Measurements from ENCODE around the gene ZNF573. TPM values are rescaled to one million over a fixed set of nuclear protein-coding genes. Genes with fewer than 3 reads are reported as not detected.

Gene ZNF573
- total and polyA plus RNA-seq, 2 donors (not counting 3 experiments of a cell fraction or from before 2014, with no cell fraction given) = 1.4 to 6.3 TPM

GRCh38 chr19:37698216-37698615 lies 81.2 kb downstream of the ZNF573 start:
- H3K27ac ChIP-seq (ENCODE audit: insufficient read depth, low read depth, low read length) = no peak overlapping the region
- H3K9ac ChIP-seq (replicated peaks; ENCODE audit: extremely low read depth, insufficient read depth, low read length) = no peak overlapping the region
- no peak for FAIRE-seq
- peaks cover 0 to 2% of the 10 kb centered on the region in 2 experiments for H3K36me3 ChIP-seq (ENCODE audit: control insufficient read depth in 2 of 2, extremely low read depth in 1 of 2, insufficient read depth in 2 of 2, low read length in 2 of 2)
- H3K4me2 ChIP-seq (ENCODE audit: insufficient read depth, low read length) = no peak overlapping the region
- H4K20me1 ChIP-seq (replicated peaks; ENCODE audit: control insufficient read depth, extremely low read depth, insufficient read depth, low read length) = no peaks in the 10 kb centered on the region
- H3K9me3 ChIP-seq (replicated peaks; ENCODE audit: control insufficient read depth, insufficient read depth, low read length) = peaks cover 2% of the 10 kb centered on the region
- ChIA-PET CTCF (no interaction called here), POLR2A (no interaction called here)
- H3K27me3 ChIP-seq (ENCODE audit: control insufficient read depth in 2 of 2, insufficient read depth in 2 of 2, low read length in 2 of 2) = no peaks in the 10 kb centered on the region
- H3K4me1 ChIP-seq (ENCODE audit: control insufficient read depth, extremely low read depth, insufficient read depth, low read length) = no peaks in the 10 kb centered on the region
- DNase-seq (ENCODE audit: low read depth, low spot score) = no peak
- intact Hi-C loops (cut with micrococcal nuclease) (no loop called here), dilution Hi-C loops (cut with MboI; ENCODE audit: extremely low pct_ligation_motif_present, low sequenced_read_pairs) (no loop called here)
- H3K79me2 ChIP-seq (ENCODE audit: control insufficient read depth, insufficient read depth, low read length) = no peaks in the 10 kb centered on the region
- H3K9me1 ChIP-seq (replicated peaks; ENCODE audit: control insufficient read depth, extremely low read depth, insufficient read depth, low read length) = no peaks in the 10 kb centered on the region
- H2AFZ ChIP-seq (ENCODE audit: low read depth, low read length) = no peak overlapping the region
- no TSS peak for BruUV-seq (replicated peaks)
- TF ChIP-seq GATA2 (IDR thresholded peaks at IDR 0.05; ENCODE audit: insufficient read depth, insufficient read length, low read depth, low read length) = no peak
- TF ChIP-seq MYC (IDR thresholded peaks at IDR 0.05; ENCODE audit: low read depth, low read length) = no peak
- no peak for TF ChIP-seq JUN (IDR thresholded peaks at IDR 0.05; ENCODE audit: borderline replicate concordance, insufficient read depth, insufficient read length, low read depth)
- TF ChIP-seq, protein P1, sequence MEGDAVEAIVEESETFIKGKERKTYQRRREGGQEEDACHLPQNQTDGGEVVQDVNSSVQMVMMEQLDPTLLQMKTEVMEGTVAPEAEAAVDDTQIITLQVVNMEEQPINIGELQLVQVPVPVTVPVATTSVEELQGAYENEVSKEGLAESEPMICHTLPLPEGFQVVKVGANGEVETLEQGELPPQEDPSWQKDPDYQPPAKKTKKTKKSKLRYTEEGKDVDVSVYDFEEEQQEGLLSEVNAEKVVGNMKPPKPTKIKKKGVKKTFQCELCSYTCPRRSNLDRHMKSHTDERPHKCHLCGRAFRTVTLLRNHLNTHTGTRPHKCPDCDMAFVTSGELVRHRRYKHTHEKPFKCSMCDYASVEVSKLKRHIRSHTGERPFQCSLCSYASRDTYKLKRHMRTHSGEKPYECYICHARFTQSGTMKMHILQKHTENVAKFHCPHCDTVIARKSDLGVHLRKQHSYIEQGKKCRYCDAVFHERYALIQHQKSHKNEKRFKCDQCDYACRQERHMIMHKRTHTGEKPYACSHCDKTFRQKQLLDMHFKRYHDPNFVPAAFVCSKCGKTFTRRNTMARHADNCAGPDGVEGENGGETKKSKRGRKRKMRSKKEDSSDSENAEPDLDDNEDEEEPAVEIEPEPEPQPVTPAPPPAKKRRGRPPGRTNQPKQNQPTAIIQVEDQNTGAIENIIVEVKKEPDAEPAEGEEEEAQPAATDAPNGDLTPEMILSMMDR (IDR thresholded peaks at IDR 0.05; ENCODE audit: extremely low read depth in 1 of 2, insufficient read depth in 1 of 2, low read depth in 1 of 2, low read length in 2 of 2) = no peak
- TF ChIP-seq FOS (IDR thresholded peaks at IDR 0.05; ENCODE audit: borderline replicate concordance, insufficient read depth, low read length) = no peak
- TF ChIP-seq POLR2AphosphoS5 (IDR thresholded peaks at IDR 0.05; ENCODE audit: insufficient read depth, low read depth, low read length) = no peak
- TF ChIP-seq, protein P2, sequence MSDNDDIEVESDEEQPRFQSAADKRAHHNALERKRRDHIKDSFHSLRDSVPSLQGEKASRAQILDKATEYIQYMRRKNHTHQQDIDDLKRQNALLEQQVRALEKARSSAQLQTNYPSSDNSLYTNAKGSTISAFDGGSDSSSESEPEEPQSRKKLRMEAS (IDR thresholded peaks at IDR 0.05; ENCODE audit: insufficient read depth, insufficient read length) = no peak
- no peak for TF ChIP-seq POLR2A (IDR thresholded peaks at IDR 0.05; ENCODE audit: low read depth, low read length)
- TF ChIP-seq EZH2 (IDR thresholded peaks at IDR 0.05; ENCODE audit: borderline replicate concordance, low read depth, low read length, severe bottlenecking) = no peak
- H3K4me3 ChIP-seq (replicated peaks in 1 of 3; ENCODE audit: insufficient read depth in 1 of 3, low read depth in 1 of 3, low read length in 3 of 3) = no peak overlapping the region
